NT2/D1 (cell line): ENCODE measurements around the gene AOPEP.

Experiments used
- DNase-seq: peaks from one replicate; pipeline ENCODE4 v3.0.0-alpha.2; 2011; ENCODE audit warnings: low read depth, low spot score
- H3K27me3 ChIP-seq: 2 replicates; pipeline ENCODE4 v1.6.0; 2011; ENCODE audit warnings: mild to moderate bottlenecking; ENCODE audit not compliant: insufficient read length, insufficient read depth
- H3K36me3 ChIP-seq: 2 replicates; pipeline ENCODE4 v1.6.1; 2011; ENCODE audit warnings: mild to moderate bottlenecking, low read length, mixed read lengths; ENCODE audit not compliant: insufficient read depth, insufficient read length
- H3K4me1 ChIP-seq: 2 replicates; pipeline ENCODE4 v1.5.1; 2011; ENCODE audit not compliant: insufficient read depth, insufficient read length
- H3K4me3 ChIP-seq: 2 replicates; pipeline ENCODE4 v1.5.1; 2011; ENCODE audit warnings: low read depth; ENCODE audit not compliant: insufficient read length
- H3K9ac ChIP-seq: 2 replicates; pipeline ENCODE4 v1.6.0; 2011; ENCODE audit warnings: low read depth; ENCODE audit not compliant: insufficient read length
- H3K9me3 ChIP-seq: 2 replicates; pipeline ENCODE4 v1.5.1; 2011; ENCODE audit warnings: mild to moderate bottlenecking, low read length; ENCODE audit not compliant: insufficient read depth
- SUZ12 ChIP-seq: IDR thresholded peaks from 2 replicates; pipeline ENCODE4 v1.6.1; 2011; ENCODE audit not compliant: insufficient read length, insufficient read depth; ENCODE audit errors: extremely low read depth
- YY1 ChIP-seq: IDR thresholded peaks from 2 replicates; pipeline ENCODE4 v1.6.1; 2011; ENCODE audit not compliant: insufficient read length, insufficient read depth
- ZNF274 ChIP-seq: IDR thresholded peaks from 2 replicates; pipeline ENCODE4 v1.6.1; 2011; ENCODE audit warnings: mild to moderate bottlenecking, low read depth, low read length

The AOPEP gene

DNA sequence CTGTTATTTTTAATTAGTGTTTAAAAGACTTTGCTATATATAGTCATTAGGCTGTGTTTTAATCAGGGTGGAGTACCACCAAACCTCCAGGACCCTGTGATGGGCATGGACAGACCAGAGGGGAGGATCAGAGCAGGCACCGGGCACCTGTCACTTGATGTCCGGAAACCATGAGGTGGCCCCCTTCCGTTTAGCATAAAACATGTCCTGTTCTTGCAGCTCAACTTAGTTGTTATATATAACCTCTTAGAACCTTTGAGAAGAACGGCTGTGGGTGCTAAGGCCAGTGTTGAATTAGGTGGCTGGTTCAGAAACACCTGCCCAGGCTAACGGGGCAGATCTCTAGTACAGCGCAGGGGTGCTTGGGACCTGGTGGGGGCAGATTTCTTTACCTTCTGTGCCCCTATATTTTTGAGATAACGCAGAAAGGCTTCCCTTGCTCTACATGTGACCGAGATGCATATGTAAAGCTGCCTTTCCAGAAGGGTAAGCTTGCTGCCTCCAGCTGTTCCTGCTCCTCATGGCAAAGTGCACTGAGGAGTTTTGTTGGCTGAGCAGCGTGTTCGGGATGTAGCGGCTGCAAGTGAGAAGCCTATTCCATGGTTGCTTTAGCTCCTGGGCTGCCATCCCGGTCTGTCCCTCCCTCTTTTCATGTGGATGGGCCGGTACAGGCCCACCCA is 335.6 kb downstream of the AOPEP start:
- no peaks in the 10 kb centered on the region for H3K9me3 ChIP-seq
- TF ChIP-seq SUZ12 (no peak), YY1 (no peak), ZNF274 (no peak)
- no peaks in the 10 kb centered on the region for H3K27me3 ChIP-seq
- no peak for DNase-seq
- H3K4me3 ChIP-seq: no peak overlapping the region
- no peak overlapping the region for H3K9ac ChIP-seq
- peaks cover 41% of the 10 kb centered on the region for H3K36me3 ChIP-seq
- H3K4me1 ChIP-seq: peaks cover 9% of the 10 kb centered on the region

DNA sequence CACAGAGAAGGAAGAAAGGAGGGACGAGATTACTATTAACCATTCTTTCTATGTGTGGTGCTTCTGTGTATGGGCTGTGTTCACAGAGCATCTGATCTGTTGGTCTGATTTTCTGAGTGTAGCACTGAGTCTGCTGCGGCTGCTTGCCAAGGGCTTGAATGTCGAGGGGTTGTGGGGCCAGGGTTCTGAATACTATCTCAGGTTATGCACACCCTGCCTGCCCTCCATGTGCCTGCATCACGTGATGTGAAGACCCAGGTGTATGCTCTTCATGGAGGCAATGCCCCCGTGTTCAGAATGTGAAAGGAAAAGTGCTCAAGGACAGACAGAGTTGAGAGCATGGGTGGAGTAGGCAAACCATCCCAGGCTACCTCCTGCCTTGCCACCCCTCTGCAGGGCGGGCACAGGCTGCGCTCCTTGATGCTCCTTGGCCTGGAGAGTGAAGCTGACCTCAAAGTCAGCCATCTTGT is 336.1 kb downstream of the AOPEP start:
- H3K36me3 ChIP-seq: peaks cover 46% of the 10 kb centered on the region
- H3K9ac ChIP-seq: no peak overlapping the region
- no peaks in the 10 kb centered on the region for H3K27me3 ChIP-seq
- TF ChIP-seq SUZ12 (no peak), ZNF274 (no peak), YY1 (no peak)
- H3K4me3 ChIP-seq: no peak overlapping the region
- H3K4me1 ChIP-seq: peaks cover 9% of the 10 kb centered on the region
- H3K9me3 ChIP-seq: no peaks in the 10 kb centered on the region
- DNase-seq: no peak

DNA sequence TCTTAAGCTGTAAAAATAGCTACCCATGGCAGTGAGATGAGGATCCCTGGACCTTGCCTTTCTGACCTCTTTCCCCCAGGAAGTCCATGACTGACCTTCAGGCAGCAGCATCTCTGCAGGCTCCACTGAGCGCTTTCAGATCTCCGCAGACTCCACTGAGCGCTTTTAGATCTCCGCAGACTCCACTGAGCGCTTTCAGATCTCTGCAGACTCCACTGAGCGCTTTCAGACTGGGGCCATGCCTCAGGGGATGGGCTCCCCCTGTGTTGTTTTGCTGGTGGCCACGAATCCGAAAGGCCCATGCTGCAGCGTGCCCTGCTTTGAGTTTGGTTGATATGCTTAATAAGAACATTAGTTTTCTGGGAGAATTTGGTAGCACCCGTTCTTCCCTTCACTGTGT is 336.8 kb downstream of the AOPEP start:
- Histone ChIP-seq H3K4me1 (peaks cover 9% of the 10 kb centered on the region), H3K4me3 (no peak overlapping the region), H3K9me3 (no peaks in the 10 kb centered on the region), H3K9ac (no peak overlapping the region), H3K36me3 (peaks cover 51% of the 10 kb centered on the region), H3K27me3 (no peaks in the 10 kb centered on the region)
- no peak for DNase-seq
- TF ChIP-seq SUZ12 (no peak), ZNF274 (no peak), YY1 (no peak)

DNA sequence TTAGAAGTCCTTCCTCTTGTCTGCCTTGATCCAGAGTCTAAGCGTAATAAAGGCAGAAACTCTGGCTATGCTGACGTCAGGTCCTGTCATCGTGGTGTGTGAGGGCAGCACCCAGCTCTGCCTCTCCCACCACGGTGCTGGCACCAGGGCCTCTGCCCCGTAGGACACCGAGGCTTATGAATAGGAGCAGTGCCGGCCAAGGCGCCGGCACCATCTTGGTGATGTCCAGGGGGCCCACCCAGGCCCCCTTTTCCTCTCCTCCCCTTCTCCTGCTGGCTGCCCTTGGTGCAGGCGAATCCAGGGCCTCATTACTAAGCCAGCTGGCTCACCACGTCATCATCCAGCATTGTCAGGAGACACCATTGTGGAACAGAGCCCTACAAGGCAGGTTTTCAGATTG is 338.7 kb downstream of the AOPEP start:
- H3K9ac ChIP-seq: no peak overlapping the region
- H3K4me1 ChIP-seq: peaks cover 9% of the 10 kb centered on the region
- no peak for DNase-seq
- no peak overlapping the region for H3K4me3 ChIP-seq
- H3K9me3 ChIP-seq: no peaks in the 10 kb centered on the region
- peaks cover 63% of the 10 kb centered on the region for H3K36me3 ChIP-seq
- no peaks in the 10 kb centered on the region for H3K27me3 ChIP-seq
- TF ChIP-seq YY1 (no peak), ZNF274 (no peak), SUZ12 (no peak)

DNA sequence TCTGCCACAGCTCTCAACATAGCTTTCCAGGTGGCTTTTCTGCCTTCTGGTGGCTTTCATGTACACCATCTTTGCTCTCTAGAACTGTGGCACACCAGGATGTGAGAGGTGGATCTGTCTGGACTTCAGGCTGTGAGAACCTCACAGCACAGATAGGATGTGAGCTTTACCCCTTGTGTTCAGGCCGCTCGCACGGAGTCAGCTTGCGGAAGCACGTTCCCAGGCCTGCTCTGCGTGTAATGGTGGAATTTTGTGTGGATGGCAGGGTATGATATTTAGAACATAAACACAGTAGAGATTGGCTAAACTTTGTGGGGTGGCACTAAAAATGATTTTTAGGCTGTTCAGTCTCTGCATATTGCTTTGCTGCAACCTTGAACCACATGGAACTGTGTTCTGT is 340.6 kb downstream of the AOPEP start:
- no peaks in the 10 kb centered on the region for H3K9me3 ChIP-seq
- H3K36me3 ChIP-seq: peaks cover 66% of the 10 kb centered on the region
- TF ChIP-seq ZNF274 (no peak), YY1 (no peak), SUZ12 (no peak)
- H3K4me3 ChIP-seq: no peak overlapping the region
- no peak for DNase-seq
- no peak overlapping the region for H3K9ac ChIP-seq
- H3K4me1 ChIP-seq: peaks cover 9% of the 10 kb centered on the region
- no peaks in the 10 kb centered on the region for H3K27me3 ChIP-seq

DNA sequence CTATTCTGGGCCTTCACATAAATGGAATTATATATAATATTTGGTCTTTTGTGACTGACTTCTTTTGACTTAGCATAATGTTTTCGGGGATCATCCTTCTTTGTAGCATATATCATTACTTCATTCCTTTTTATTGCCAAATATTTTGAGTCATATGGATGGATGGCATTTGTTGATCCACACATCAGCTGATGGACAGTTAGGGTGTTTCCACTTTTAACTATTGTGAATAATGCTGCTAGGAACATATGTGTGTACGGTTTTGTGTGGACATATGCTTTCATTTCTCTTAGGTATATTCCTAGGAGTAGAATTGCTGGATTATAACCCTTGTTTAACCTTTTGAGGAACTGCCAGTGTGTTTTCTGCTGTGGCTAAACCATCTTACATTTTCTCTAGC is 341.4 kb downstream of the AOPEP start:
- Histone ChIP-seq H3K27me3 (no peaks in the 10 kb centered on the region), H3K9ac (no peak overlapping the region), H3K36me3 (peaks cover 58% of the 10 kb centered on the region), H3K4me1 (peaks cover 5% of the 10 kb centered on the region), H3K9me3 (no peaks in the 10 kb centered on the region), H3K4me3 (no peak overlapping the region)
- no peak for TF ChIP-seq SUZ12
- TF ChIP-seq ZNF274: no peak
- TF ChIP-seq YY1: no peak
- no peak for DNase-seq

DNA sequence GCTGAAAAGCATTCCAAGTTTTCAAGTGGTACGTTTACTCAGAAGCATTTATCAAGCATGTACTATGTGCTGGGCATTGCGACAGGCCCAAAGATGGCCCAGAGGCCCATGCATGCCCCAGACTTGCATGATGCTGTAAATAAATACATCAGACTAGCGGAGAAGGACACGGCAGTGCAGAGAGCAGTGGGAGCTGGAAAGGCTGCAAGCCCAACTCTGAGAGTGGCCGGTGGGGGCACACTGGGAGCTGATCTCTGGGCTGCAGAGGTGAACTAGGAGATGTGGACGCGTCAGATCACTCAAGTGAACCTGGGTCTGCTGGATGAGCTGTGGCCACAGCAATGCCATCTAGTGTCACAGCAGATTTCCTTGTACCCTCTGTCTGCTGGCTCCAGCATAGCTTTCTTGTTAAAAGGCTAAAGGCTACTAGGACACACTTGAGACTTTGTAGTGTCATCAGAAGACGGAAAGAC is 344.1 kb downstream of the AOPEP start:
- peaks cover 59% of the 10 kb centered on the region for H3K36me3 ChIP-seq
- DNase-seq: no peak
- no peaks in the 10 kb centered on the region for H3K9me3 ChIP-seq
- no peak overlapping the region for H3K4me3 ChIP-seq
- TF ChIP-seq SUZ12 (no peak), YY1 (no peak), ZNF274 (no peak)
- H3K27me3 ChIP-seq: no peaks in the 10 kb centered on the region
- H3K4me1 ChIP-seq: no peaks in the 10 kb centered on the region
- H3K9ac ChIP-seq: no peak overlapping the region
